Transverse colon (tissue), 4 donors: ENCODE data around the gene CLK4. TPM values are rescaled to one million over a fixed set of nuclear protein-coding genes. Genes with fewer than 3 reads are reported as not detected.
A peak's percentile ranks its signal among the peaks of the same experiment; 100 is the strongest.

Source experiments
- DNase-seq: peaks from one replicate; pipeline ENCODE4 v3.0.0-alpha.2; 2019
- H3K27ac ChIP-seq, 4 donors: fragments of 200-600 bp; sonication (generic); 2 replicates each; pipeline ENCODE4 v1.5.1; 2016 to 2018; ENCODE audit warnings: inconsistent platforms in 4 of 4
- H3K27me3 ChIP-seq: fragments of 200-600 bp; sonication (generic); 2 replicates; pipeline ENCODE4 v1.5.1; 2017; ENCODE audit warnings: inconsistent platforms
- H3K36me3 ChIP-seq, 4 donors: fragments of 200-600 bp; sonication (generic); 2 replicates each; pipeline ENCODE4 v1.5.1; 2017 to 2019; ENCODE audit warnings: inconsistent platforms in 4 of 4
- H3K4me1 ChIP-seq, 4 donors: fragments of 200-600 bp; sonication (generic); 2 replicates each; pipeline ENCODE4 v1.5.1; 2017 to 2020; ENCODE audit warnings: inconsistent platforms in 4 of 4
- H3K4me3 ChIP-seq, 4 donors: fragments of 200-600 bp; sonication (generic); 1 replicate in 1 of 4; 2 replicates in 3 of 4; pipeline versions ENCODE4 v1.5.1 to v1.6.1; 2017 to 2019; ENCODE audit warnings: inconsistent platforms in 4 of 4
- H3K9me3 ChIP-seq, 2 donors: fragments of 200-600 bp; sonication (generic); 2 replicates each; pipeline ENCODE4 v1.5.1; 2017 to 2019; ENCODE audit warnings: inconsistent platforms in 2 of 2
- EP300 ChIP-seq: sonication (generic); formaldehyde crosslinking; IDR thresholded peaks from one replicate; pipeline ENCODE4 v1.6.1; 2017; ENCODE audit warnings: antibody characterized with exemption, low read depth
- POLR2A ChIP-seq: fragments of 450-650 bp; IDR thresholded peaks from one replicate; pipeline ENCODE4 v1.6.1; 2016; ENCODE audit warnings: antibody characterized with exemption, mild to moderate bottlenecking, moderate library complexity
- POLR2AphosphoS5 ChIP-seq, 3 donors: sonication (generic); formaldehyde crosslinking; IDR thresholded peaks; one replicate each; pipeline ENCODE4 v1.6.1; 2016; ENCODE audit warnings: antibody characterized with exemption in 3 of 3
- WGBS, 2 donors: methylation state at CpG; one replicate each; pipeline ENCODE4 v1.1.5; 2018; ENCODE audit warnings: low coverage in 1 of 2; 5-methylcytosine and 5-hydroxymethylcytosine counted together
- in situ Hi-C, 4 donors: fragments of 200-750 bp; cut with MboI; loops; one replicate each; pipeline versions ENCODE4 v1.15.0 to v1.15.1; 2017; ENCODE audit warnings: low sequenced_read_pairs in 3 of 4, low pct_ligation_motif_present in 1 of 4, low pct_unique_long_range_greater_than_20kb in 1 of 4
- intact Hi-C: fragments of 100-400 bp; cut with DNase I; formaldehyde crosslinking; loops from one replicate; pipeline ENCODE4 v1.15.1; 2023; ENCODE audit warnings: low total_unique reads
- total RNA-seq, 4 donors: library from RNA; depleted of rRNA; stranded (reverse); fragments of >200 nt; gene quantifications; one replicate each; pipeline ENCODE4 v1.1.0, GENCODE V29; 2016
- TF ChIP-seq, protein P1 (sequence below), 5 experiments: fragments of 200-600 bp in 3 of 5; fragments of 450-650 bp in 2 of 5; sonication (generic) in 3 of 5; IDR thresholded peaks; 1 replicate in 2 of 5; 2 replicates in 3 of 5; pipeline ENCODE4 v1.5.1; 2016 to 2017; ENCODE audit warnings: antibody characterized with exemption in 5 of 5, inconsistent platforms in 3 of 5, mild to moderate bottlenecking in 2 of 5, moderate library complexity in 1 of 5

The CLK4 gene
- total RNA-seq, 4 donors from 2014 or later: 36.0 to 72.6 (median 52.4) TPM

GRCh38 chr5:178602752-178603151 is 24.1 kb downstream of the CLK4 start:
- intact Hi-C loops: loop anchor here (5.0 kb wide), 1 partner anchor 1275 kb away; no protein-coding TSS in a partner anchor
- TF ChIP-seq, protein P1, sequence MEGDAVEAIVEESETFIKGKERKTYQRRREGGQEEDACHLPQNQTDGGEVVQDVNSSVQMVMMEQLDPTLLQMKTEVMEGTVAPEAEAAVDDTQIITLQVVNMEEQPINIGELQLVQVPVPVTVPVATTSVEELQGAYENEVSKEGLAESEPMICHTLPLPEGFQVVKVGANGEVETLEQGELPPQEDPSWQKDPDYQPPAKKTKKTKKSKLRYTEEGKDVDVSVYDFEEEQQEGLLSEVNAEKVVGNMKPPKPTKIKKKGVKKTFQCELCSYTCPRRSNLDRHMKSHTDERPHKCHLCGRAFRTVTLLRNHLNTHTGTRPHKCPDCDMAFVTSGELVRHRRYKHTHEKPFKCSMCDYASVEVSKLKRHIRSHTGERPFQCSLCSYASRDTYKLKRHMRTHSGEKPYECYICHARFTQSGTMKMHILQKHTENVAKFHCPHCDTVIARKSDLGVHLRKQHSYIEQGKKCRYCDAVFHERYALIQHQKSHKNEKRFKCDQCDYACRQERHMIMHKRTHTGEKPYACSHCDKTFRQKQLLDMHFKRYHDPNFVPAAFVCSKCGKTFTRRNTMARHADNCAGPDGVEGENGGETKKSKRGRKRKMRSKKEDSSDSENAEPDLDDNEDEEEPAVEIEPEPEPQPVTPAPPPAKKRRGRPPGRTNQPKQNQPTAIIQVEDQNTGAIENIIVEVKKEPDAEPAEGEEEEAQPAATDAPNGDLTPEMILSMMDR (IDR thresholded peaks at IDR 0.05): no peak
- TF ChIP-seq POLR2AphosphoS5 (IDR thresholded peaks at IDR 0.05) (no peak), POLR2A (no peak), EP300 (no peak)
- H3K9me3 ChIP-seq: no peaks in the 10 kb centered on the region
- DNase-seq: no peak
- H3K27me3 ChIP-seq: no peaks in the 10 kb centered on the region
- in situ Hi-C loops: no loop called here
- H3K4me1 ChIP-seq: no peaks in the 10 kb centered on the region
- peak overlapping the region in 1 of 4 donors; percentile 47 for H3K27ac ChIP-seq
- peaks cover 0 to 54% (median 26%) of the 10 kb centered on the region in 4 donors for H3K36me3 ChIP-seq
- H3K4me3 ChIP-seq: no peak overlapping the region
- 77 to 85% methylated on average over 2 of the region's 2 CpGs for WGBS, 2 donors

GRCh38 chr5:178595750-178596149 is 31.1 kb downstream of the CLK4 start:
- WGBS, 2 donors: 94 to 96% methylated on average over 2 of the region's 2 CpGs
- Histone ChIP-seq H3K9me3 (peaks cover 16 to 17% of the 10 kb centered on the region in 2 donors), H3K27me3 (peaks cover 9% of the 10 kb centered on the region), H3K4me3 (no peak overlapping the region), H3K36me3 (peaks cover 0 to 20% (median 2%) of the 10 kb centered on the region in 4 donors), H3K4me1 (peaks cover 0 to 3% (median under 1%) of the 10 kb centered on the region in 4 donors), H3K27ac (no peak overlapping the region)
- no peak for TF ChIP-seq POLR2A
- no peak for TF ChIP-seq POLR2AphosphoS5 (IDR thresholded peaks at IDR 0.05)
- TF ChIP-seq, protein P1 (IDR thresholded peaks at IDR 0.05): no peak
- TF ChIP-seq EP300: no peak
- intact Hi-C loops (no loop called here), in situ Hi-C loops (no loop called here)
- DNase-seq: no peak

DNA sequence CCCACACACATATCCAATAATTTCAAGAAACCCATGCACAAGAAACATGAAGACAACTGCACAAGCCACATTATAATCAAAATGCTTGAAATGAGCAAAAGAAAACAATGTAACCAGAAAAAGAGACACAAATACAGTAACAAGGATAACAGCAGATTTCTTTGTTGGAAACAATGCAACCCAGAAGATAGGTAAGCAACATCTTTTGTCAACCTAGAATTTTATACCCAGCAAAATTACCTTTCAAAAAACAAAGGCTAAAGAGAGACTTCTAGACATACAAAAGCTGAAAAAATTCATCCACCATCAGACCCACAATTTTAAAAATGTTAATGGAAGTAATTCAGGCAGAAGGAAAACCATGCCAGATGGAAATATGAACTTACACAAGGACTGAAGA is 31.7 kb downstream of the CLK4 start:
- peaks cover 15% of the 10 kb centered on the region for H3K27me3 ChIP-seq
- peaks cover 16 to 17% of the 10 kb centered on the region in 2 donors for H3K9me3 ChIP-seq
- in situ Hi-C loops: no loop called here
- no peak for DNase-seq
- H3K4me3 ChIP-seq: no peak overlapping the region
- no peak overlapping the region for H3K27ac ChIP-seq
- TF ChIP-seq POLR2A (no peak), POLR2AphosphoS5 (IDR thresholded peaks at IDR 0.05) (no peak), EP300 (no peak)
- TF ChIP-seq, protein P1 (IDR thresholded peaks at IDR 0.05): no peak
- peaks cover 0 to 20% (median 2%) of the 10 kb centered on the region in 4 donors for H3K36me3 ChIP-seq
- intact Hi-C loops: no loop called here
- peaks cover 0 to 9% (median 6%) of the 10 kb centered on the region in 4 donors for H3K4me1 ChIP-seq

DNA sequence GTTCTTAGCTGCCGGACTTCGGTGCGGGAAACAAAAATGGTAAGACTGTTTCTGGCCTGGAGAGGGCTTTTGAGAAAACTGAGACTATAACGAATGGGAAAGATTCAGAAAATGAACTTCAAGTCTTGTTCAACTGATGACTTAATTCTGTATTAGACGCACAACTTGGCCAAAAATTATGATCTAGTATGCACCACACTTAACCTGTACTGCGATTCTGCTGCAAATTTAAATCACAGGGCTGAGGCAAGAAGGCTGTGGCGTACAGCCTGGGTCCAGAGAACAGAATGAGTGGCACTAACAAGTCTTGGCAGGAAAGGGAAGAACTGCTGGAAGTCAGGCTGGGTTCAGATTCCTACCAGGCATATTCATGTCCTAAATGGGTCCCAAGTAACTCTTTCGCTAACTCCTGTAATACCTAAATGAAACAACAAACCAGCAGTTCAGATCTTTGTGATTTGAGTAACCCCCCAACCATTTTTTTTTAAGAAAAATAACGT is 35.9 kb downstream of the CLK4 start:
- Histone ChIP-seq H3K36me3 (peaks cover 0 to 8% (median 2%) of the 10 kb centered on the region in 4 donors), H3K9me3 (peaks cover 12 to 15% of the 10 kb centered on the region in 2 donors), H3K27ac (no peak overlapping the region), H3K4me3 (peak overlapping the region in 2 of 4 donors; percentile 25 to 61), H3K4me1 (peaks cover 0 to 16% (median 12%) of the 10 kb centered on the region in 4 donors), H3K27me3 (peaks cover 52% of the 10 kb centered on the region)
- in situ Hi-C loops: no loop called here
- TF ChIP-seq, protein P1 (IDR thresholded peaks at IDR 0.05): no peak
- TF ChIP-seq POLR2AphosphoS5 (IDR thresholded peaks at IDR 0.05): no peak
- TF ChIP-seq EP300: no peak
- no peak for TF ChIP-seq POLR2A
- DNase-seq: no peak
- intact Hi-C loops: loop anchor here (5.0 kb wide), 1 partner anchor 309 kb away; no protein-coding TSS in a partner anchor
- WGBS, 2 donors: 30 to 34% methylated on average over 9 of the region's 9 CpGs
